ENCODE measurements around the gene TF.

GRCh38 chr3:133797396-133798105 is 51.4 kb downstream of the TF start:
- TF ChIP-seq ZNF239 (tag by site-specific recombination; IDR thresholded peaks at IDR 0.05) (no peak), TCF7L2 (IDR thresholded peaks at IDR 0.05; ENCODE audit: borderline replicate concordance, low read depth, low read length) (no peak), ZBTB8A (tag by site-specific recombination; IDR thresholded peaks at IDR 0.05) (no peak), CTCF (tag by site-specific recombination; IDR thresholded peaks at IDR 0.05) (no peak)

All from HEK293 (cell line).